HepG2 (cell line): ENCODE results near the gene PKP1. TPM values are rescaled to one million over a fixed set of nuclear protein-coding genes. Genes with fewer than 3 reads are reported as not detected.

Source experiments
- ATAC-seq: fragments of 200-7000 bp; cut with Tn5 transposase; 3 replicates; pipeline ENCODE4 v1.9.1; 2020; ENCODE audit warnings: mild to moderate bottlenecking, moderate library complexity
- BruUV-seq: library from RNA; stranded (reverse); fragments of 400-500 nt; replicated peaks from 2 replicates; lab custom pipeline; 2021; lab: Mats Ljungman, UMichigan
- CTCF ChIA-PET: fragments of 300-600 bp; formaldehyde crosslinking; extraction: SDS; loops from one replicate; lab custom pipeline; 2021; ENCODE audit warnings: low total read pairs, inconsistent platforms, low intra/inter-chr PET ratio; lab: Yijun Ruan, JAX
- POLR2A ChIA-PET: fragments of 350-600 bp; sonication (Branson Sonifier 250); formaldehyde crosslinking; loops from one replicate; lab custom pipeline; 2020; ENCODE audit warnings: antibody characterized with exemption, inconsistent platforms; lab: Yijun Ruan, JAX
- DNase-seq: peaks from one replicate; pipeline ENCODE4 v3.0.0-alpha.2; 2015; ENCODE audit warnings: low spot score
- FAIRE-seq: peaks from 3 replicates; lab custom pipeline; 2011; peaks lifted over from hg19 to GRCh38; lab: Jason Lieb, UNC
- H2AFZ ChIP-seq: one replicate; pipeline ENCODE4 v1.6.1; 2011; ENCODE audit warnings: low read length, inconsistent platforms
- H3K27ac ChIP-seq: fragments of 300-600 bp; 3 replicates; pipeline ENCODE4 v1.8.0; 2011; ENCODE audit warnings: mixed run types, mild to moderate bottlenecking, mixed read lengths, low read length, inconsistent platforms; ENCODE audit not compliant: insufficient read depth; ENCODE audit errors: extremely low read length
- H3K27me3 ChIP-seq, 2 experiments: fragments of 200-600 bp in 1 of 2; 2 replicates in 1 of 2; 3 replicates in 1 of 2; pipeline versions ENCODE4 v1.6.0 to v1.8.0; 2011; ENCODE audit warnings: low read length in 2 of 2, mild to moderate bottlenecking in 2 of 2, moderate library complexity in 2 of 2, inconsistent platforms in 1 of 2; ENCODE audit not compliant: insufficient read depth in 2 of 2, control insufficient read depth in 1 of 2
- H3K36me3 ChIP-seq, 2 experiments: fragments of 200-600 bp in 1 of 2; replicated peaks in 1 of 2; 2 replicates in 1 of 2; 3 replicates in 1 of 2; pipeline versions ENCODE4 v1.5.1 to v1.8.0; 2011; ENCODE audit warnings: low read length in 2 of 2, inconsistent platforms in 1 of 2; ENCODE audit not compliant: insufficient read depth in 2 of 2, control insufficient read depth in 1 of 2
- H3K4me1 ChIP-seq: 2 replicates; pipeline ENCODE4 v1.5.1; 2012; ENCODE audit warnings: low read length, inconsistent platforms; ENCODE audit not compliant: insufficient read depth
- H3K4me2 ChIP-seq: 2 replicates; pipeline ENCODE4 v1.6.0; 2011; ENCODE audit warnings: low read depth, low read length, inconsistent platforms
- H3K4me3 ChIP-seq, 3 experiments: fragments of 200-600 bp in 1 of 3; sonication (generic), shearing (Covaris generic) in 1 of 3; replicated peaks in 1 of 3; 2 replicates each; pipeline ENCODE4 v1.5.1; 2011 to 2016; ENCODE audit warnings: low read length in 3 of 3, inconsistent platforms in 2 of 3, low read depth in 2 of 3, mild to moderate bottlenecking in 2 of 3, control low read depth in 1 of 3, mixed read lengths in 1 of 3; ENCODE audit not compliant: insufficient read depth in 1 of 3
- H3K79me2 ChIP-seq: one replicate; pipeline ENCODE4 v1.6.1; 2011; ENCODE audit warnings: low read length, inconsistent platforms; ENCODE audit not compliant: insufficient read depth
- H3K9ac ChIP-seq: 2 replicates; pipeline ENCODE4 v1.6.0; 2011; ENCODE audit warnings: mild to moderate bottlenecking, low read depth, low read length, inconsistent platforms; ENCODE audit not compliant: insufficient read depth
- H3K9me3 ChIP-seq: 2 replicates; pipeline ENCODE4 v1.5.1; 2012; ENCODE audit warnings: mild to moderate bottlenecking, low read length
- H4K20me1 ChIP-seq: 2 replicates; pipeline ENCODE4 v1.6.0; 2011; ENCODE audit warnings: inconsistent platforms, mild to moderate bottlenecking, low read length, moderate library complexity; ENCODE audit not compliant: insufficient read depth
- CEBPG ChIP-seq: IDR thresholded peaks from 2 replicates; pipeline ENCODE4 v1.6.1; 2016
- HMGXB4 ChIP-seq, 2 experiments: sonication (generic) in 1 of 2; formaldehyde crosslinking in 1 of 2; IDR thresholded peaks; 2 replicates each; pipeline versions ENCODE4 v1.4.0 to v1.6.1; 2018 to 2020; ENCODE audit warnings: missing genetic modification reagents in 2 of 2, borderline replicate concordance in 1 of 2, low read depth in 1 of 2, mild to moderate bottlenecking in 1 of 2, missing biosample characterization in 1 of 2
- NFRKB ChIP-seq: fragments of 450-650 bp; IDR thresholded peaks from 2 replicates; pipeline ENCODE4 v1.6.1; 2017
- ONECUT2 ChIP-seq: sonication (generic); formaldehyde crosslinking; IDR thresholded peaks from 2 replicates; pipeline ENCODE4 v1.4.0; 2020; ENCODE audit warnings: missing genetic modification reagents
- RAD21 ChIP-seq: fragments of 450-650 bp; formaldehyde crosslinking; IDR thresholded peaks from 2 replicates; pipeline ENCODE4 v1.5.0; 2020; ENCODE audit warnings: mild to moderate bottlenecking
- RFXANK ChIP-seq: IDR thresholded peaks from 2 replicates; pipeline ENCODE4 v1.6.1; 2016
- SIX1 ChIP-seq: sonication (generic); formaldehyde crosslinking; IDR thresholded peaks from 2 replicates; pipeline ENCODE4 v1.4.0; 2020; ENCODE audit warnings: missing genetic modification reagents, borderline replicate concordance
- YEATS2 ChIP-seq: sonication (generic); formaldehyde crosslinking; IDR thresholded peaks from 2 replicates; pipeline ENCODE4 v1.4.0; 2020; ENCODE audit warnings: missing genetic modification reagents, borderline replicate concordance
- ZNF101 ChIP-seq: sonication (generic); formaldehyde crosslinking; IDR thresholded peaks from 2 replicates; pipeline ENCODE4 v1.4.0; 2020; ENCODE audit warnings: mild to moderate bottlenecking, low read depth, missing genetic modification reagents, borderline replicate concordance
- ZNF160 ChIP-seq: sonication (generic); formaldehyde crosslinking; IDR thresholded peaks from 2 replicates; pipeline ENCODE4 v1.8.0; 2022; ENCODE audit warnings: mild to moderate bottlenecking, inconsistent platforms, missing genetic modification reagents
- ZNF232 ChIP-seq: sonication (generic); formaldehyde crosslinking; IDR thresholded peaks from 2 replicates; pipeline ENCODE4 v1.4.0; 2020; ENCODE audit warnings: missing genetic modification reagents, borderline replicate concordance
- ZNF431 ChIP-seq: sonication (generic); formaldehyde crosslinking; IDR thresholded peaks from 2 replicates; pipeline ENCODE4 v1.9.0; 2022; ENCODE audit warnings: missing genetic modification reagents, low read depth, mild to moderate bottlenecking, borderline replicate concordance
- ZNF550 ChIP-seq: sonication (generic); formaldehyde crosslinking; IDR thresholded peaks from 2 replicates; pipeline ENCODE4 v1.4.0; 2020; ENCODE audit warnings: mild to moderate bottlenecking, missing genetic modification reagents, borderline replicate concordance
- ZNF572 ChIP-seq: sonication (generic); formaldehyde crosslinking; IDR thresholded peaks from 2 replicates; pipeline ENCODE4 v1.5.1; 2020; ENCODE audit warnings: mild to moderate bottlenecking, missing genetic modification reagents
- ZNF660 ChIP-seq: sonication (generic); formaldehyde crosslinking; IDR thresholded peaks from 2 replicates; pipeline ENCODE4 v1.5.1; 2020; ENCODE audit warnings: mild to moderate bottlenecking, low read depth, missing genetic modification reagents, borderline replicate concordance
- ZNF709 ChIP-seq: sonication (generic); formaldehyde crosslinking; IDR thresholded peaks from 2 replicates; pipeline ENCODE4 v1.5.0; 2020; ENCODE audit warnings: mild to moderate bottlenecking, missing genetic modification reagents
- WGBS: methylation state at CpG from one replicate; pipeline ENCODE4 v1.1.6; 2017; ENCODE audit warnings: low lambda C conversion rate; 5-methylcytosine and 5-hydroxymethylcytosine counted together
- in situ Hi-C: cut with HindIII; loops from 2 replicates; pipeline ENCODE4 v1.10.0; 2017; ENCODE audit warnings: low pct_unique_long_range_greater_than_20kb; ENCODE audit not compliant: extremely low pct_ligation_motif_present
- intact Hi-C: fragments of 100-400 bp; cut with micrococcal nuclease; formaldehyde crosslinking; loops from one replicate; pipeline ENCODE4 v1.10.0; 2022; ENCODE audit not compliant: unreplicated experiment
- polyA plus RNA-seq, 8 experiments: library from polyadenylated mRNA; depleted of rRNA in 3 of 8; stranded (reverse) in 7 of 8; unstranded in 1 of 8; fragments of >200 nt; fragmentation: Illumina TruSeq in 4 of 8; extraction: Trizol in 4 of 8; gene quantifications; 2 replicates each; pipeline versions ENCODE4 v1.2.1 to v1.2.3, GENCODE V29; 2011 to 2016; ENCODE audit warnings: low read depth in 4 of 8, missing spikeins in 1 of 8, mixed read lengths in 1 of 8; ENCODE audit not compliant: insufficient read depth in 1 of 8
- total RNA-seq, 5 experiments: library from RNA; depleted of rRNA; stranded (reverse); fragments of >200 nt; fragmentation: Illumina TruSeq; extraction: Trizol; gene quantifications; 2 replicates each; pipeline ENCODE4 v1.2.3, GENCODE V29; 2016; ENCODE audit warnings: low read depth in 1 of 5
- TF ChIP-seq, protein P1 (sequence below): sonication (generic); formaldehyde crosslinking; IDR thresholded peaks from 2 replicates; pipeline ENCODE4 v1.8.0; 2022; ENCODE audit warnings: mild to moderate bottlenecking, missing genetic modification reagents, moderate library complexity

PKP1 gene
- total and polyA plus RNA-seq, 2 of the 13 experiments (the other 11 are each of a cell fraction or from before 2014, with no cell fraction given), result not detected

DNA sequence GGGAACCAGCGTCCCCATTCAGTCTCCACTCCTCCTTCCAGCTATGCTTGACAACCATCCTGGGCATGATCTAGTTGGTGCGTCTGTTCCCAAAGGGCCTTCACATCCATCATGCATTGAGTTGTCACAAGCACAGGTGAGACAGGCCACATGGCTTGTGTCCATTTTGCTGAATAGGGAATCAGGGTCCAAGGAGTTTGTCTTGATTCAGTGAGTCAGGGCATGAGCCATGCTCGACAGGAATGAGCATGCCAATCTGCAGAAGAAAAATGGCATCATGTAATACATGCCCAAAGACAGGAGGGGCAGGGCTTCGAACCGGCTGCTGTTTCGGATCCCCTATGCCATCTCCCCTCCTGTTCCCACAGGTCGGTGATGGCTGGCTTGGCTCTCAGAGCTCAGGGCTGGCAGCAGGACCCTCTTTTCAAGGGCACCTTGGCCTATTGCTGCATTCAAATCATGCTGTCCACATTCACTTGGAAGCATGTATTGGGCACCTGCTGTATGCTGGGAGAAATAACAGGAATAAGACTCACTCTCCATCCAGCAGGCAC lies 44.5 kb downstream of the PKP1 start (continued):
- TF ChIP-seq ZNF101 (CRISPR knock-in tag) (no peak), HMGXB4 (CRISPR knock-in tag; IDR thresholded peaks at IDR 0.05; ENCODE audit: borderline replicate concordance in 1 of 2, low read depth in 1 of 2) (no peak), CEBPG (CRISPR knock-in tag) (no peak), NFRKB (no peak), YEATS2 (CRISPR knock-in tag) (no peak), ZNF572 (CRISPR knock-in tag) (no peak)
- TF ChIP-seq, all 625 proteins: peak for 0

DNA sequence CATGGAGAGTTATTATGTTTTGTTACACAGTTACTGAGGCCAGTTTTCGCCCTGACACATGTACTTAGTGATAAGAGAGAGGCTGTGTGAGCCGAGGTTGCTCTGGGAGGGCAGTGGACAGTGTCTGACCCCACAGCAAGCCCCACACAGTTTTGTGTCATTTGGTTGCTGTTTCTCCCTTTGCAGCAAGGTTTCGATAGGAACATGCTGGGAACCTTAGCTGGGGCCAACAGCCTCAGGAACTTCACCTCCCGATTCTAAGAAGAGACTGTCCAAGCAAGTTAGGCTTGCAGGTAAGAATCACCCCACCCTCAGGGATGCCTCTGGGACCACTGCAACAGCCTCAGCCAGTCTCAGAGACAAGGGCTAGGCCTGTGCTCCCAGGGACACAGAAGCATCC lies 45.3 kb downstream of the PKP1 start:
- in situ Hi-C loops (no loop called here), intact Hi-C loops (no loop called here)
- ChIA-PET CTCF (no interaction called here), POLR2A (no interaction called here)
- Histone ChIP-seq H3K9me3 (no peaks in the 10 kb centered on the region), H3K36me3 (no peaks in the 10 kb centered on the region), H3K79me2 (no peaks in the 10 kb centered on the region), H3K27me3 (peaks cover 1 to 9% of the 10 kb centered on the region in 2 experiments; a peak in 3 of 5 replicates), H4K20me1 (no peaks in the 10 kb centered on the region), H2AFZ (no peak overlapping the region), H3K4me3 (no peak overlapping the region), H3K9ac (no peak overlapping the region), H3K4me1 (no peaks in the 10 kb centered on the region), H3K4me2 (no peak overlapping the region), H3K27ac (no peak overlapping the region)
- WGBS, result no CpG with 5 or more reads among the region's 4 CpGs
- no peak for TF ChIP-seq ONECUT2 (CRISPR knock-in tag)
- TF ChIP-seq RAD21 (CRISPR knock-in tag), result no peak
- no peak for TF ChIP-seq ZNF431 (CRISPR knock-in tag)
- TF ChIP-seq, protein P1, sequence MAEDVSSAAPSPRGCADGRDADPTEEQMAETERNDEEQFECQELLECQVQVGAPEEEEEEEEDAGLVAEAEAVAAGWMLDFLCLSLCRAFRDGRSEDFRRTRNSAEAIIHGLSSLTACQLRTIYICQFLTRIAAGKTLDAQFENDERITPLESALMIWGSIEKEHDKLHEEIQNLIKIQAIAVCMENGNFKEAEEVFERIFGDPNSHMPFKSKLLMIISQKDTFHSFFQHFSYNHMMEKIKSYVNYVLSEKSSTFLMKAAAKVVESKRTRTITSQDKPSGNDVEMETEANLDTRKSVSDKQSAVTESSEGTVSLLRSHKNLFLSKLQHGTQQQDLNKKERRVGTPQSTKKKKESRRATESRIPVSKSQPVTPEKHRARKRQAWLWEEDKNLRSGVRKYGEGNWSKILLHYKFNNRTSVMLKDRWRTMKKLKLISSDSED (CRISPR knock-in tag), result no peak
- no peak for TF ChIP-seq ZNF232 (CRISPR knock-in tag)
- no peak for TF ChIP-seq ZNF660
- TF ChIP-seq ZNF550, result no peak
- no peak for TF ChIP-seq RFXANK (CRISPR knock-in tag)
- no peak for TF ChIP-seq SIX1 (CRISPR knock-in tag)
- no peak for TF ChIP-seq ZNF709 (CRISPR knock-in tag)
- TF ChIP-seq ZNF160 (CRISPR knock-in tag), result no peak
- DNase-seq, result no peak
- BruUV-seq, result no TSS peak
- ATAC-seq, result no peak
- no peak for FAIRE-seq
